Measurements from ENCODE around the gene CAMK2G. TPM values are rescaled to one million over a fixed set of nuclear protein-coding genes. Genes with fewer than 3 reads are reported as not detected.

Gene CAMK2G
- total and polyA plus RNA-seq, 4 donors, result 6.8 to 18.3 (median 9.9) TPM

GRCh38 chr10:73819081-73819480, 55.3 kb downstream of the CAMK2G start:
- H3K27ac ChIP-seq (ENCODE audit: low read depth in 1 of 2, low read length in 2 of 2), result peak overlapping the region; percentile 56 to 81
- H3K9me3 ChIP-seq (ENCODE audit: control insufficient read depth in 4 of 4, low read length in 3 of 4), result no peaks in the 10 kb centered on the region
- no peak for TF ChIP-seq RXRA (IDR thresholded peaks at IDR 0.05)
- no peak for TF ChIP-seq NR2F2 (IDR thresholded peaks at IDR 0.05)
- no peak for TF ChIP-seq GABPA (IDR thresholded peaks at IDR 0.05 in 1 of 2, conservative IDR thresholded peaks at IDR 0.05 in 1 of 2)
- no peak for TF ChIP-seq CTCF (IDR thresholded peaks at IDR 0.05; ENCODE audit: low read depth, low read length, missing input control)
- no peak for TF ChIP-seq HNF4A (conservative IDR thresholded peaks at IDR 0.05)
- H3K9ac ChIP-seq (ENCODE audit: low read depth in 1 of 2, low read length in 2 of 2), result no peak overlapping the region
- no peak for DNase-seq (ENCODE audit: low spot score)
- H3K27me3 ChIP-seq (ENCODE audit: control insufficient read depth in 4 of 4, insufficient read depth in 4 of 4, low read length in 3 of 4), result no peaks in the 10 kb centered on the region
- peaks cover 0 to 5% (median 1%) of the 10 kb centered on the region in 4 donors for H3K36me3 ChIP-seq (ENCODE audit: control insufficient read depth in 4 of 4, insufficient read depth in 3 of 4, low read depth in 1 of 4, low read length in 3 of 4)
- H3K4me1 ChIP-seq (ENCODE audit: control insufficient read depth in 4 of 4, insufficient read depth in 4 of 4, low read length in 3 of 4), result peaks cover 18 to 38% (median 35%) of the 10 kb centered on the region in 4 donors
- H3K4me3 ChIP-seq (ENCODE audit: low read depth in 1 of 3, low read length in 3 of 3), result no peak overlapping the region
- whole genome bisulfite sequencing, result 60% methylated on average over 5 of the region's 5 CpGs

GRCh38 chr10:73818402-73818801, 56.0 kb downstream of the CAMK2G start:
- Histone ChIP-seq H3K9me3 (ENCODE audit: control insufficient read depth in 4 of 4, low read length in 3 of 4) (no peaks in the 10 kb centered on the region), H3K36me3 (ENCODE audit: control insufficient read depth in 4 of 4, insufficient read depth in 3 of 4, low read depth in 1 of 4, low read length in 3 of 4) (peaks cover 0 to 6% (median 1%) of the 10 kb centered on the region in 4 donors), H3K4me1 (ENCODE audit: control insufficient read depth in 4 of 4, insufficient read depth in 4 of 4, low read length in 3 of 4) (peaks cover 18 to 38% (median 35%) of the 10 kb centered on the region in 4 donors), H3K27me3 (ENCODE audit: control insufficient read depth in 4 of 4, insufficient read depth in 4 of 4, low read length in 3 of 4) (no peaks in the 10 kb centered on the region), H3K9ac (ENCODE audit: low read depth in 1 of 2, low read length in 2 of 2) (no peak overlapping the region), H3K4me3 (ENCODE audit: low read depth in 1 of 3, low read length in 3 of 3) (no peak overlapping the region), H3K27ac (ENCODE audit: low read depth in 1 of 2, low read length in 2 of 2) (no peak overlapping the region)
- WGBS, result 92% methylated on average over 10 of the region's 10 CpGs
- no peak for DNase-seq (ENCODE audit: low spot score)
- TF ChIP-seq EGR1 (IDR thresholded peaks at IDR 0.05; ENCODE audit: low read depth in 2 of 2), result no peak

GRCh38 chr10:73817826-73818225, 56.5 kb downstream of the CAMK2G start:
- whole genome bisulfite sequencing, result 94% methylated on average over 5 of the region's 5 CpGs
- Histone ChIP-seq H3K27ac (ENCODE audit: low read depth in 1 of 2, low read length in 2 of 2) (no peak overlapping the region), H3K9me3 (ENCODE audit: control insufficient read depth in 4 of 4, low read length in 3 of 4) (no peaks in the 10 kb centered on the region), H3K4me3 (ENCODE audit: low read depth in 1 of 3, low read length in 3 of 3) (no peak overlapping the region), H3K4me1 (ENCODE audit: control insufficient read depth in 4 of 4, insufficient read depth in 4 of 4, low read length in 3 of 4) (peaks cover 18 to 38% (median 35%) of the 10 kb centered on the region in 4 donors), H3K27me3 (ENCODE audit: control insufficient read depth in 4 of 4, insufficient read depth in 4 of 4, low read length in 3 of 4) (no peaks in the 10 kb centered on the region), H3K9ac (ENCODE audit: low read depth in 1 of 2, low read length in 2 of 2) (no peak overlapping the region), H3K36me3 (ENCODE audit: control insufficient read depth in 4 of 4, insufficient read depth in 3 of 4, low read depth in 1 of 4, low read length in 3 of 4) (peaks cover 0 to 6% (median 0%) of the 10 kb centered on the region in 4 donors)
- no peak for TF ChIP-seq FOXA2 (IDR thresholded peaks at IDR 0.05)
- no peak for TF ChIP-seq REST (IDR thresholded peaks at IDR 0.05)
- TF ChIP-seq CTCF (IDR thresholded peaks at IDR 0.05; ENCODE audit: low read depth, low read length, missing input control), result no peak
- TF ChIP-seq TAF1 (conservative IDR thresholded peaks at IDR 0.05), result no peak
- TF ChIP-seq SP1 (IDR thresholded peaks at IDR 0.05), result no peak
- no peak for TF ChIP-seq FOXA1 (IDR thresholded peaks at IDR 0.05)
- no peak for TF ChIP-seq JUND (IDR thresholded peaks at IDR 0.05)
- no peak for TF ChIP-seq ATF3 (IDR thresholded peaks at IDR 0.05)
- no peak for TF ChIP-seq ZBTB33 (IDR thresholded peaks at IDR 0.05)
- no peak for DNase-seq (ENCODE audit: low spot score)
